ENCODE measurements around the gene VPS37C. TPM values are rescaled to one million over a fixed set of nuclear protein-coding genes. Genes with fewer than 3 reads are reported as not detected.

VPS37C gene
- total RNA-seq, 1 experiment from 2014 or later, result 32.7 TPM

DNA sequence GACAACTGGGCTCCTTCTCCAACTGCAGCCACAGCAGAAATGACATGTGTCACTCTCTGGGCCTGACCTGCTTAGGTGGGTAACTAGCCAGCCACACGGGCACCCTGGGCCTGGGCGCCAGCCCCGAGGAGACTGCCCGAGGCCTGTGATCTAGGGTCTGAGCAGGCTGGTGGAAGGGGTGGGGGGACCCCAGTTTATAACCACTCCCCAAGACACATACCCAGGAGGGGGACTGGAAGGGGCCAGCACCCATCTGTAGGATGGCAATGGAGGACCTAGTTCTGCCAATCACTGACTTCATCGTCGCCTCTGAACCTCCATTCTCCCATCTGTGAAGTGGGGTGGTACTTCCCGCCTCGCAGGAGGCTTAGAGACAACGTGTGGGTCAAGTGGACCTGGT is 42.8 kb downstream of the VPS37C start:
- peaks cover 14% of the 10 kb centered on the region for H3K4me1 ChIP-seq (ENCODE audit: insufficient read depth, low read length, poor library complexity, severe bottlenecking)
- TF ChIP-seq EZH2 (IDR thresholded peaks at IDR 0.05; ENCODE audit: borderline replicate concordance, low read depth, low read length, poor library complexity, severe bottlenecking), result no peak
- no peak for TF ChIP-seq CTCF (conservative IDR thresholded peaks at IDR 0.05; ENCODE audit: low read depth, low read length)
- H3K4me3 ChIP-seq (ENCODE audit: low read depth, low read length, poor library complexity, severe bottlenecking), result no peak overlapping the region
- no peaks in the 10 kb centered on the region for H3K27me3 ChIP-seq (replicated peaks; ENCODE audit: insufficient read depth, low read depth, low read length, poor library complexity)
- ChIA-PET CTCF (no interaction called here), POLR2A (ENCODE audit: low non-redundant PET) (no interaction called here)
- no peak overlapping the region for H3K27ac ChIP-seq (ENCODE audit: low read depth, low read length, poor library complexity, severe bottlenecking)
- H3K36me3 ChIP-seq (ENCODE audit: insufficient read depth, low read length, poor library complexity, severe bottlenecking), result no peaks in the 10 kb centered on the region
- intact Hi-C loops (cut with micrococcal nuclease; ENCODE audit: unreplicated experiment), result no loop called here
- DNase-seq (ENCODE audit: low spot score), result no peak
- BruUV-seq (replicated peaks), result no TSS peak
- H3K9me3 ChIP-seq (ENCODE audit: low read depth, low read length, poor library complexity, severe bottlenecking), result no peaks in the 10 kb centered on the region

DNA sequence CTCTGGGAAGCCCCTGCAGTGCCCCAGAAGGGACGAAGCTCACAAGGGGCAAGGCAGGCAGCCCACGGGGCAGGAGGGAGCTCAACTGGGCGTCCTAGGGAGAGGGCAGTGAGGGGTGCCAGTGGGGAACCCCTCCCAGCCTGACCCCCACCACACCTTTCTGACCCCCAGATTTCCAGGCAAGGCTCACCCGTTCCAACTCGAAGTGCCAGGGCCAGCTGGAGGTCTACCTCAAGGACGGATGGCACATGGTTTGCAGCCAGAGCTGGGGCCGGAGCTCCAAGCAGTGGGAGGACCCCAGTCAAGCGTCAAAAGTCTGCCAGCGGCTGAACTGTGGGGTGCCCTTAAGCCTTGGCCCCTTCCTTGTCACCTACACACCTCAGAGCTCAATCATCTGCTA is 43.2 kb downstream of the VPS37C start:
- DNase-seq (ENCODE audit: low spot score), result no peak
- TF ChIP-seq CTCF (conservative IDR thresholded peaks at IDR 0.05; ENCODE audit: low read depth, low read length) (no peak), EZH2 (IDR thresholded peaks at IDR 0.05; ENCODE audit: borderline replicate concordance, low read depth, low read length, poor library complexity, severe bottlenecking) (no peak)
- Histone ChIP-seq H3K4me3 (ENCODE audit: low read depth, low read length, poor library complexity, severe bottlenecking) (no peak overlapping the region), H3K4me1 (ENCODE audit: insufficient read depth, low read length, poor library complexity, severe bottlenecking) (peaks cover 14% of the 10 kb centered on the region), H3K27me3 (replicated peaks; ENCODE audit: insufficient read depth, low read depth, low read length, poor library complexity) (no peaks in the 10 kb centered on the region), H3K9me3 (ENCODE audit: low read depth, low read length, poor library complexity, severe bottlenecking) (no peaks in the 10 kb centered on the region), H3K36me3 (ENCODE audit: insufficient read depth, low read length, poor library complexity, severe bottlenecking) (no peaks in the 10 kb centered on the region), H3K27ac (ENCODE audit: low read depth, low read length, poor library complexity, severe bottlenecking) (no peak overlapping the region)
- intact Hi-C loops (cut with micrococcal nuclease; ENCODE audit: unreplicated experiment), result no loop called here
- ChIA-PET CTCF (no interaction called here), POLR2A (ENCODE audit: low non-redundant PET) (no interaction called here)
- no TSS peak for BruUV-seq (replicated peaks)

GRCh38 chr11:61117168-61117520 is 44.1 kb downstream of the VPS37C start:
- Histone ChIP-seq H3K4me3 (ENCODE audit: low read depth, low read length, poor library complexity, severe bottlenecking) (no peak overlapping the region), H3K36me3 (ENCODE audit: insufficient read depth, low read length, poor library complexity, severe bottlenecking) (no peaks in the 10 kb centered on the region), H3K9me3 (ENCODE audit: low read depth, low read length, poor library complexity, severe bottlenecking) (no peaks in the 10 kb centered on the region), H3K4me1 (ENCODE audit: insufficient read depth, low read length, poor library complexity, severe bottlenecking) (peaks cover 14% of the 10 kb centered on the region), H3K27ac (ENCODE audit: low read depth, low read length, poor library complexity, severe bottlenecking) (no peak overlapping the region), H3K27me3 (replicated peaks; ENCODE audit: insufficient read depth, low read depth, low read length, poor library complexity) (no peaks in the 10 kb centered on the region)
- ChIA-PET POLR2A (ENCODE audit: low non-redundant PET) (no interaction called here), CTCF (no interaction called here)
- TF ChIP-seq CTCF (conservative IDR thresholded peaks at IDR 0.05; ENCODE audit: low read depth, low read length), result no peak
- no peak for TF ChIP-seq EZH2 (IDR thresholded peaks at IDR 0.05; ENCODE audit: borderline replicate concordance, low read depth, low read length, poor library complexity, severe bottlenecking)
- BruUV-seq (replicated peaks), result no TSS peak
- DNase-seq (ENCODE audit: low spot score), result no peak
- intact Hi-C loops (cut with micrococcal nuclease; ENCODE audit: unreplicated experiment), result no loop called here

Measured in A673 (cell line).